Activated CD4-positive, alpha-beta T cell treated with anti-CD3 and anti-CD28 coated beads, Interleukin-2, Interleukin-6, amounts not matched to agents 100 ng/mL and 50 ng/mL, durations not matched to agents 16 hours and 8 hours (primary cell): ENCODE data around the gene TNNT3.

Source experiments
- DNase-seq: peaks from one replicate; pipeline ENCODE4 v3.0.0-alpha.2; 2020

The TNNT3 gene

DNA sequence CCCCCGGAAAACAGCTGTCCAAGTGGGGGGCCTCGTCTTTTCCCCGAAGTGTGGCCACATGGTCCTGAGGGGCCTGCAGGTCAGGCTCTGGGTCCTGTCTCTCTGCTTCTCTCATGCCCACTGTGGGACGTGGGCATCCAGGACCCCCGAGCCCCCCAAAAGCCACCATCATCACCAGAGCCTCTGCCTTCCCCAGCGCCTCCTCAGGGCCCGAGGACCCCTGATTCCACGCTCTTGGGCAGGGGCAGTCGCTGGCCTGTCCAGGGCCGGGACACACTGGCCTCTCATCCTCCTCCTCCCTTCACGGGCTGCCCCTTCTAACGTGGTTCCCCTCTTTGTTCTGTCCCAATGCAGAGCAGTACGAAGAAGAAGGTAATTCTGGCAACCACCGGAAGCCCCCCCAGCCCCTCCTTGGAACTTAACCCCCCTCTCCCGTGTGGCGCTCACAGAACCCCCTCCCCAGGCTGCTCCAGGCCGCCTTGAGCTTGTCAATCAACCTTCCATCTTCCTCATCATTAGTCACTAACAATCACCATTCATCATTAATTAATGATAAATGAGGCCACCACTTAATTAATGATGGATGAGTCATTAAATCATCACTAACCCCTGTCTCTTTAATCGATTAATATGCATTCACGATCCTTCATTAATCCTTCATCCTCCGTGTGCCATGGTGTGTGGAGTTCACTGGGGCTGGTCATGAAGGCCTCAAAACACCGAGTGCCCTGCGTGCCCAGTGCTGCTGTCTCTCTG lies 3.9 kb downstream of the TNNT3 start:
- no peak for DNase-seq

DNA sequence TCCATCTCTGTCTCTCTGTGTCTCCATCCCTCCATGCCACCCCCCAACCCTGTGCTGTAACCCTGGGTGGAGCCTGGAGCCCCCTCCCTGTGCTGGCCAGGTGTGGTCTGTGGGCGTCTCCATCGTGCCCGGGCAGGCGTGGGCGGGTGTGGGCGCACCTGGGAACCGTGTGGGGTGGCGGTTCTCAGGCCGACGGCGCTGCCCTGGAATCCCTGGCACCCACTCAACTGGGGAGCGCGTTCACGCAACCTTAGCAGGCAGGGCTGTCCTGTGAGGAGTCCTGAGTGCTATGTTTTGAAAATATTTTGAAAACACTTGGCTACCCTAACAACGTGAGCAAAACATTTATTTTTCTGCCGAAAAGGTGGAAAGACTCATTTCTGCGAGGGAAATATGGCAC lies 4.7 kb downstream of the TNNT3 start:
- no peak for DNase-seq

DNA sequence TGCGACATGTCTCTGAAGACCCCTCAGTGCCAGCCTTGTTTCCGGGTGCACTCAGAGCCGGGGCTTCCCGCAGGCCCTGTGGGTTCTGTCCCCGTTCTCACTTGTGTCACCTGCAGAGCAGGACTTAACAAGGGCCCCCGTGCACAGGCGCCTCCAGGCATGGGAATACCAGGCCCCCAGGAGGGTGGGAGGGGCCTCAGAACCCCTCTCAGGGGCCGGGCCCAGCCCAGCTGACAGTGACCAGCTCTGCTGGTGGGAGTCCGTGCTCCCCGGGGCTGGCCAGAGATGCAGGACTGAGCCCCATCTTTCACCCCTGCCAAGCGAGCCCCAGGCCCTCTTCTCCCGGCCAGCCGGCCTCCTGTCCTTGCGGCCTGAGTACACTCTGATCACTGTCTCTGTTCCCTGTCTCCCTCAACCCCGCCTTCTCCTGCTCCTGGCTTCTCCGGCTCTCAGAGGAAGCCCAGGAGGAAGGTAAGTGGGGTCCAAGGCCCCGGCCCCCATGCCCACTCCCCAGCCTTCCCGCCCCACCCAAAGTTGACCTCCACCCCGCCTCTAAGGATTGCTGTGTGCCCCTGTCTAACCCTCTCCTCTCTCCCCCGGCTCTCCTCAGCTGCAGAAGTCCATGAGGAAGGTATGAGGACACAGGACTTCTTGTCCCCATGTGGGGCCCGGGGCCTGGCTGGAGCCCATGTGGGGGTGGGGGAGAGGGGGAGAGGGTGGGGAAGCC lies 5.3 kb downstream of the TNNT3 start:
- no peak for DNase-seq

DNA sequence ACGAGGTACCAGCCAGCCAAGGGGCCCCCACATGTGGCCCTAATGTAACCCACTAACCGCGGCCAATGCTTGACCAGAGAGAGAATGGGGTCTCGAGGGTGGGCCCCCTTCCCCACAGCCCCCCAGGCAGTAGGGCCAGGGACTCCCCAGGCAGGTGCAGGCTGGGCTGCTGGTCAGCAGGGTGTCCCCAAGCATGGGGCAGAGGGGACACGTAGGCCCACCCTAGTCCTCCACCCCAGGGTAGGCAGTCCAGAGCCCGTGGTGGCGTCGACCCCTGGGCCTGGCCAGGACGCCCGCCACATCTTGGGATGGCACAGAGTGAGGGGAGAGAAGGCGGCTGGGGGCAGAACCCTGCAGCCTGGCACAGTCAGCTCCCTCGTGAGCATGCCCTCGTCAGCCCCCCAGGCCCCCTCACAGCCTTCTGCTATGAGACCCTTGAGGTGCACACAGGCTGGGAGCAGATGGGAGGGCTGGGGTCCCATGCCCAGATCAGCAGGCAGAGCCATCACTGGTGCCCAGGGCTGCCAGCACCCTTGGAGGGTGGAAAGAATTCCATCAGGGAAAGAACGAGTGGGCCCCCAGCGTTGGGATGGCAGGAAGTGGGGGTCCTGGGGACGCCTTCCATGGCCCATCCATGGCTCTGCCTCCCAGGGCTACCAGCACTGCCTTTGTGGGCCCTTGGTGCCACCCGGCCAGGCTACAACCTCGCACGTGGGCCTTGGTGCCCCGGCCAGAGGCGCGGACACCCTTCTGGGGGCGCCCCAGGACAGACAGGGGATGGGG lies 6.1 kb downstream of the TNNT3 start:
- no peak for DNase-seq

DNA sequence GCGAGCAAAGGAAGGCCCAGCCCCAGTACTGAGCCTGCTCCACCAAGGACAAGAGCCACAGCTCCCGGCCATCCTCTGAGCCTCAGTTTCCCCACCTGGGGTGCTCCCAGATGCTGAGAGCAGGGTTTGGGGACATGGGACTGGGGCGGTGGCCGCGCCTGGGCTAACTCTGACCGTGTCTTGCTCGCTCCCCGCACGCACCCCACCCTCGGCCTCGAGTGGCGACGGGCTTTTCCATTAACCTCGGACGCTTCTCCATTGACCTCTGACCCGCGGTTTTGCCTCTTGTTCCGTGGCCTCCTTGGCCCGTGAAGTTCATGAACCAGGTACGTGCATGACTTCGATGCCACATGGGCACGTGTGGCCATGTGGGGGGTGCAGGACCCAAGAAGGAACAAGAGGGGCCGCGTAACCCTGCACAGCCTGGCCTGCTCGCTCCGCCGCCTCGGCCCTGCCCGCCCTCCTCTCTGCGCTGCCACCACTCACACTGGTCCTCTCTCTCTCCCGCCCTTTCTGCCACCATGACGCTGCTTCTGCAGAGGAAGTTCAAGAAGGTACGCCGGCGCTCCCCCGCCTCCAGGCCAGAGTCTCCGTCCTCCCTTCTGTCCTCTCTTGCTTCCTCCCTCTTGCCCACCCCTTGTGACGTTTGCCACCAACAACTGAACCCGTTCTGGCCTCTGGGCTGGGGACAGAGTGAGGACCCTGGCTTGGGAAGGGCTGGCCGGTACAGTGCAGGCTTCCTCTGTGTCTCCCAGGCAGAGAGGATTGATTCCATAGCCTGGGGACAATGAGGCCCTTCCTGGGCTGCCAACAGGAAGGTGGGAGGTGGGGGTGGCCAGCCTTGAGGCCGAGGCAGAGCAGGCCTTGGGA lies 6.9 kb downstream of the TNNT3 start:
- no peak for DNase-seq

DNA sequence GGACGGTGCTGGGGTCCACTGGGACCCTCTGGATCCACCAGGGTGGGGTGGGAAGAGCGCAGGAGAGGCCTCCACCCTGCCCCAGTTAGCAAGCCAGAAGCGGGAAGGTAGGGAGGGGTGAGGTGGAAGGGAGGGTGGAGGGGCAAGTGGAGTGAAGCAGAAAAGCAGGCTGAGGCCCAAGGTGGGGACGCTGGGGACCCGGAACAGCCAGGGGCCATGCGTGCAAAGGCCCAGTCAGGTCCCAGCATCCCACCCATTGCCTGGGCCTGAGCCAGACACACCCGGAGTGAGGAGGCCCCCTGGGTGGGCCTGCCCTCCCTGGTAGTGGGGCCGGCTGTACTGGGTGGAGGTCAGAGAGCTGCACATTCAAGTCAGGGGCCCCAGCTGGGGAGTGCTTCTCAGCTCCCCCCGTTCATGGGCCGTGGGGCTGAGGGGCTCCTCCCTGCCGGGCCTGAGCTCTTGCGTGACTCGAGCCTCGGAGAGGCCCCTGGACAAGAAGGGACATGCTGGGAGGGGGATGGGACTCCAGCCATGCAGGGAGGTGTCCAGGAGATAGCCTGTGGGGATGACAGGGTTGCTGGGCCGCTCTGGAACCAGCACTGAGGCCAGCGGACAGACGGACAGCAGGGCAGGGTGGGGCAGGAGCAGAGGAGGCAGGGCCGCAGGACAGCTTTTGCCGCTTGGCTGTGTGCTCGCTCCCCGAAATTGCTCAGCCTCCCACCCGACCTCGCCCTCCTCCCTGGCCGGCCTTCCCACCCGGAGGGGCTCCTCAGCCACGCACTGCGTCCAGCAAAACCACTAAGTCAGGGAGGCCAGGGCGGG lies 7.7 kb downstream of the TNNT3 start:
- no peak for DNase-seq

DNA sequence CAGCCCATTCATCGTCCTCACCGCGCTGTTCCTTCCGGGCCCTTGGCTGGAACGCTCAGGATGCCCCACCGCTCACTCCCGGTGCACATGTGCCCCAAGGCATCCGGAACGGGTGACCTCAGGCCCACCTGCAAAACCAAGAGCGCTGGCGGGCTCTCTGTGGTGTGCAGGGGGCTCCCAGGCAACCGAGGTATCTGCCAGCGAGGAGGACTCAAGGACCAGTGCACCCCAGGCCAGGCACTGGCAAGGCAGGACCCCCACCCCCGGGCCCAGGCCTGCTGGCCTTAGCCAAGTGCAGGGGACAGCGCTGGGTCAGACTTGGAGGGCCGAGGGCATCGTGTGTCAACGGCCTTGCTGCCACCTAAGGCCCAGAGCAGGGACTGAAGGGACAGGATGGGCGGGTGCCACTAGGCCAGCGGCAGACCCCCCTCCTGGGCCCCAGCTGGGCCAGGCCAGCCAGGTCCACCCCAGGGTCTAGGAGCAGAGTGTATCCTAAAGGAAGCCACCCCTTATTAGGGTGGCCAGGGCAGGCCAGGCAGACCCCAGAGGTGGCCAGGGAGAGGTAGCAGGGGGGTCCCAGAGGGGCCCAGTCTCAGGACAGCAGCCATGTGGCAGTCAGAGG lies 8.5 kb downstream of the TNNT3 start:
- DNase-seq = no peak

DNA sequence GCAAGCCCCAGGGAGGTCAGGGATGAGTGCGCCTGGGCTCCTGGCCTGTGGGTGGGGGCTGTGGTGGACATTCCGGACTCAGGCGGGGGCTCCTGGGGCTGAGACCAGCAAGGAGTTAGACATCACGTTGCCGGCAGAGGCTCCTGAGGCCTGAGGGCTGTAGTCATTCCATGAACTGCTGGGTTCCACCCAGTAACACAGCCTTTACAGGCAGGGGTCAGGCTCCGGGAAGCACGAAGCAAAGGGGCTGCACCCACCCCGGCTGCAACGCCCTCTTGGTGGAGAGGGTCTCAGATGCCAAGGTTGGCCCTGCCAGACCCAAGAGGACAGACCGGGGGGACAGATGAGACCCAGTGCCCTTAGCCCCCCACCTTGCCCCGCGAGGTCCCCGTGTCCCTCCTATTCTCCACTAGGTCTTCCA lies 9.0 kb downstream of the TNNT3 start:
- no peak for DNase-seq

DNA sequence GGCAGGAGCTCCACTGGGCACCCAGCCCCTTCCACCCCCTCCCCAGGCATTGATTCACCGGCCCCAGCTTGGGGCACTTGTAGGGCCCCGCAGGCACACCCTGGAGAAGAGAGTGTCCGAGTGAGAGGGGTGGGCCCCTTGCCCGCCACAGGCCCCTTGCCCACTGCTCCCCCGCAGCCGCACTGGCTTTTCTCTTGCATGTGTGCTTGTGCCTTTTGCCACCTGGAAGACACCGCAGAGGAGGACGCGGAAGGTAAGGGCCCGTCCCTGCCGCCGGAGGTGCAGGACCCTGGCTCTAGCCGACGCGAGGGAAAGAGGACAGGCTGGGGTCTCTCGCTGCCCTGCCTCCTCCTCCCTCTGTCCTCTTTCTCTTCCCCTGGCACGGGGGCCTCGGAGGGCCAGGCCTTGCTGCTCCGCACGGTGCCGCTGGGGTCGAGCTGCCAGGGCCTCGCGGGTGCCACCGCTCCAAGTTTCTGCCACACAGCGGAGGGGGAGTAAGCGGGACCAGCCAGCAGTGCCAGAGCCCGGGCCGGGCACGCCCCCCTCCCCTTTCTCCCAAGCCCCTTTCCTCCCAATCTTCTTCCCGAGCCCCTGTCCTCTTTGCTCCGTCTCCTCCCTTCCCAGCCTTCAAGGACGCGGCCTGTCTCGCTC lies 9.5 kb downstream of the TNNT3 start:
- no peak for DNase-seq

DNA sequence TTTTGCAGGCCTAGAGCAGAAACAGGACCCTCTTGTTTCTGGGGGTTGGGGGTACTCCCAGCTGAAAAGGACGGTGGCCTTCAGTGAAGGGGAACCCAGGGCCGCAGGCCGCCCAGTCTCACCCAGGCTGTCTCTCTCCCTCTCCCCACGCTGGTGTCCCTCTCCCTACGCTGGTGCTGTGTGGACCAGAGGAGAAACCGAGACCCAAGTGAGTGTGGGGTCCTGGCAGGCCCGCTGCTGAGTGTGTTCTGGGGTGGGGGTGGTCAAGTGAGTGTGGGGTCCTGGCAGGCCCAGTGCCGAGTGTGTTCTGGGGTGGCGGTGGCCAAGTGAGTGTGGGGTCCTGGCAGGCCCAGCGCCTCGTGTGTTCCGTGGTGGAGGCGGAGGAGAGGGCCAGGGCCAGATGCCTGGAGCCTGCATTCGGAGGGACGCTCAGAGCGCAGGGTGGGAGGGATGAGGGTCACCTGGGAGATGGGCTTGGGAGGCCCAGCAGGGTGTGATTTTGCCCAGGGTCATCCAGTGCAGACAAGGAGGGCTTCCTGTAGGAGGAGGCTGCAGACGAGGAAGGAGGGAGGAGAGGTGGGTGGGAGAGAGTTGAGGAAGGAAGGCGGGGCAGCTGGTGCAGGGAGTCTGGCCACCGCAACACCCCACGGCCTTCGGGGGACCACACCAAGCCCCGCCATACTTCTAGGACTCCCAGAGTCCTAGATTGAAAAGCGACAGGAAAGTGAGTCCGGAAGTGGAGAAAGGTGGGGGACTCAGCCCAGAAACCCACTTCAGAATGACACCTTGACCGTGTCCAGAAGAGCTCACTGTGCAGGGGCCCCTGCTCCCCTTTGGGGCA lies 10.3 kb downstream of the TNNT3 start:
- DNase-seq = no peak

DNA sequence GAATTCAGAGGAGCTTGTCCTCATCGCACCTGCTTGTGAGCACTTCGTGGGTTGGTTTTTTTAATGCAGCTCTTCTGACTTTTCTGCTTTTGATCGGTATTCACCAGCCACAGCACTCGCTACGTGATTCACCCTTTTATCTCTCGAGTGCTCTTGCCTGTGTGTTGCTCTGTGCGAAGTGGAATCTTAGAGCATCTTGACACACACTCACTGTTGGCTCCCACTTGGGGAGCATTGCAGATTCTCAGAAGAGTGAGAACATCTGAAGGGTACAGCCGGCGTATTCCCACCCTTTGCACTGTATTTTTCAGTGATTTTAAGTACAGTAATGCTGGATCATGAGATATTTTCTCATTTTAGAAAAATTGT lies 10.9 kb downstream of the TNNT3 start:
- DNase-seq = no peak

DNA sequence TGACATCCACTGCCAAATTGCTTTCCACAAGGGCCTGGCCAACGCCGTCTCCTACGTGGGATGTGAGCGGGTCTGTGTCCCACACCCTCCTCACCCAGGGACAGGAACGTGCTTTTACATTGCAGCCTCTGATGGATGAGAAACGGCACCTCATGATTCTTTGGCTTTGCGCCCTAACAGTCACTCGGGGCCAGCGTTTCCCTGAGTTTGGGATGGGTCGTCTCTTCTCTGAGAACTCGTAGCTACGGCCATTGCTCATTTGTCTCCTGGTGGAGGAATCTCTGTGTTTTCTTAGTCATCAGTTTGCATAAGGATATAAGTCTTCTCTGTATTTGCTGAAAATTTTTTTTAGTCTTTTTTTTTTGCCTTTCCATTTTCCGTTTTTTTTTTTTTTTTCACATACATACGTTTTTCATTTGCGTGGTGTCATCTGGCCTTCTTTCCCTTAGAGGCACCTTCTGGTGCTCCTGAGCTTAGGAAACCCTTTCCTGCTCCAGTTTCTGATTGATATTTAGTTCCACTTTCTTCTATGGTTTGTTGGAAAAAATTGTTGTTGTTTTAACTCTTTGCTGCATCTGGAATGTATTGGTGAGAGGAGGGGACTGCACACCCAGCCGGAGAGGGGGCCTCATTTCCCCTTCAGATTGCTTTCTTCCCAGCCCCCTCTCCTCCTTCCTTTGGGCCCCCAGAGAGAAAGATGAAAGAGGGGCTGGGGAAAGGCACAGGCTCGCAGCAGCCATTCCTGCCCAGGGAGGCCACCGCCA lies 12.0 kb downstream of the TNNT3 start:
- DNase-seq = no peak

DNA sequence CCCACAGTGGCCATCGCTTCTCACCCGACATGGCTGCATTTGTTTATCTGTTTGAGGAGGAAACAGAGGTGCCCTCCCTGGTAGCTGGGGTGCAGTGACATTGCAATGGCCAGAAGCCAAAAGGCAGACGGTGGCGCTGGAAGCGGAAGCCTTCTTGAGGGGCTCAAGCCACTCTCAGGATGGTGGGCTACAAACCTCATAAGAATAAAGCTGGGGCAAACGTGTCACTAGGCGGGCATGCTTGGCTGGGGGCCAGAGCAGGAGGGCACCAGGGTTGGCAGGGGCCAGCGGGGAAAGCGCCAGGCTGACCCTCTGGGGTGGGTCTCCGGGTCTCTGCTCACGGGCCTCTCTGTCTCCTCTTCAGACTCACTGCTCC lies 12.6 kb downstream of the TNNT3 start:
- DNase-seq = no peak

DNA sequence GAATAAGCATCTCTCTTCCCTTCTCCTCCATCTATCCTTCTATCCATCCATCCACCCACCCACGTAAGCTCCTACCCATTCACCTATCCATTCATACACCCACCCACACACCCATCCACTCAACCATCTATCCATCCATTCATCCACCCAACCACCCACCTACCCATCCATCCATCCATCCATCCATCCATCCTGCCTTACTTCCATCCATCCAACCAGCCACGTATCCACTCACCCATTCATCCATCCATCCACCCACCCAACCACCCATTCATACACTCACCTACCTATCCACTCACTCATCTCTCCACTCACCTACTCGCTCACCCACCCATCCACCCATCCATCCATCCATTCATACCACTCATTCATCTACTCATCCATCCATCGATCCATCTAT lies 13.2 kb downstream of the TNNT3 start:
- DNase-seq = no peak

DNA sequence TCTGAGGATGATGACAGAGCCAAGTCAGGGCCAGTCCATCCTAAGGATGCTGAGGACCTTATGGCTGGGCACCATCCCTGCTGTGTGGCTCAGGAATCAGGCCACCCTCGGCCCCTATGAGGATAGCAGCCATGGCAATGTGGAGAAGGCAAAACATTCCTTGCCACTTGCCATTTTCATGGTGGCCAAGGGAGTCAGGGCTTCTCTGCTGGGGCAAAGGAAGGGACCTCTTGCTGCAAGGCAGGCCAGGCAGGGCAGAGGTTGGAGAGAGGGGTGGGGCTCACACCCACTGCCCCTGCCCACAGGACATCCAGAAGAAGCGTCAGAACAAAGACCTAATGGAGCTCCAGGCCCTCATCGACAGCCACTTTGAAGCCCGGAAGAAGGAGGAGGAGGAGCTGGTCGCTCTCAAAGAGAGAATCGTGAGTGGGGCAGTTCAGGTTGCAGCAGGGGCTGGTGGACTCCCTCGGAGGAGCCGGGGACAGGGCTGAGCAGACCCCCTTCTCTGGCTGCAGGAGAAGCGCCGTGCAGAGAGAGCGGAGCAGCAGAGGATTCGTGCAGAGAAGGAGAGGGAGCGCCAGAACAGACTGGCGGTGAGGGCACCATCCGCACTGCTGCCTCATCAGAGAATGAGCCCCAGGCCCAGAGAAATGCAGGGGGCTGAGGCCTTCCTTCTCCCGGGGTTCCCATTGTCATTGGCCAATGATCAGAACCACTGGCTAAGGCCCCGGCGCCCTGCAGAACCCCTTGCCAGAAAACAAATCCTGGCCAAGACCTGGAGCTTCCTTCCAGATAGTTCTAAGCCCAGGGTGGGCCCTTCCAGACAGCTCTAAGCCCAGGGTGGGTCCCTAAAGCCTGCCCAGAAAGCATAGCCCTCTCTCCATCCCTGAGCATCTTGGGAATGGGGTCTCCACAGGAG lies 14.2 kb downstream of the TNNT3 start:
- no peak for DNase-seq

DNA sequence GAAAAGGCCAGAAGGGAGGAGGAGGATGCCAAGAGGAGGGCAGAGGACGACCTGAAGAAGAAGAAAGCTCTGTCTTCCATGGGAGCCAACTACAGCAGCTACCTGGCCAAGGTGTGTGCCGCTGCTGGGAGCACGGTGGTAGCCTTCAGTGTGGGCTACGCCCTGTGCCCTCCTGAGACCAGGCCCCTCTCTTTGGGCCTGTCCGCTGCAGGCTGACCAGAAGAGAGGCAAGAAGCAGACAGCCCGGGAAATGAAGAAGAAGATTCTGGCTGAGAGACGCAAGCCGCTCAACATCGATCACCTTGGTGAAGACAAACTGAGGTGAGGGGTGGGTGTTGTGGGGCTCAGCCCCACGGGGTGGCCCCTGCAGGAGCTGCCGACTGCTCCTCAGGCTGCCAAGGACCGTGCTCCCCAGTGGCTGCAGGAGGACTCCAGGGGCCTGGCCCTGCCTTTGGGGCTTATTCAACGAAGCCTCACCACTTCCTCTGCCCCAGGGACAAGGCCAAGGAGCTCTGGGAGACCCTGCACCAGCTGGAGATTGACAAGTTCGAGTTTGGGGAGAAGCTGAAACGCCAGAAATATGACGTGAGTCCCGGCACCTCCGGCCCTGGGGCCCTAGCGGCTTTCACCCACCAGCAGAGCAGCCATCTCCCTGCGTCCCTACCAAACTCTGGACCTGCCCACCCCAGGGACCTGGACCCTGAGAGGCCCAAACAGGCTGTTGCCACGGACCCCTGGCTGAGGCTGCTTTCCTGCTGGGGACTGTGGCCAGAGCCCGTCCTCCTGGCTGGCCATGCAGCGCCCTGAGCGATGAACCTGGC lies 15.0 kb downstream of the TNNT3 start:
- no peak for DNase-seq
